Activated CD4-positive, alpha-beta memory T cell treated with anti-CD3 and anti-CD28 coated beads, Interleukin-2, amount 10 ng/mL, durations not matched to agents 7 days and 5 days (primary cell): ENCODE results near the gene C14orf119. TPM values are rescaled to one million over a fixed set of nuclear protein-coding genes. Genes with fewer than 3 reads are reported as not detected.

Source experiments
- CTCF ChIA-PET: fragments of 350-600 bp; sonication (Branson Sonifier 250); formaldehyde crosslinking; loops from one replicate; lab custom pipeline; 2021; ENCODE audit warnings: antibody characterized with exemption, inconsistent platforms; lab: Charles Lee
- POLR2A ChIA-PET: fragments of 350-600 bp; sonication (Branson Sonifier 250); formaldehyde crosslinking; loops from one replicate; lab custom pipeline; 2021; ENCODE audit warnings: antibody characterized with exemption; lab: Charles Lee
- DNase-seq: peaks from one replicate; pipeline ENCODE4 v3.0.0-alpha.2; 2020
- H3K27ac Mint-ChIP-seq: one replicate; pipeline ENCODE4 v1.8.0; 2021; ENCODE audit warnings: mild to moderate bottlenecking, mixed read lengths
- H3K27me3 Mint-ChIP-seq: one replicate; pipeline ENCODE4 v1.8.0; 2021; ENCODE audit warnings: mixed read lengths
- H3K36me3 Mint-ChIP-seq: one replicate; pipeline ENCODE4 v1.8.0; 2021; ENCODE audit warnings: low read depth, mixed read lengths
- H3K4me1 Mint-ChIP-seq: one replicate; pipeline ENCODE4 v1.8.0; 2021; ENCODE audit warnings: mixed read lengths
- H3K4me3 Mint-ChIP-seq: one replicate; pipeline ENCODE4 v1.8.0; 2021; ENCODE audit warnings: mild to moderate bottlenecking, mixed read lengths
- H3K9me3 Mint-ChIP-seq: one replicate; pipeline ENCODE4 v1.8.0; 2021; ENCODE audit warnings: mixed read lengths
- total RNA-seq, 2 experiments: library from RNA; stranded (reverse); gene quantifications; one replicate each; pipeline ENCODE4 v1.2.3, GENCODE V29; 2021

The C14orf119 gene
- total RNA-seq, 2 experiments from 2014 or later = 49.2 to 55.5 TPM

DNA sequence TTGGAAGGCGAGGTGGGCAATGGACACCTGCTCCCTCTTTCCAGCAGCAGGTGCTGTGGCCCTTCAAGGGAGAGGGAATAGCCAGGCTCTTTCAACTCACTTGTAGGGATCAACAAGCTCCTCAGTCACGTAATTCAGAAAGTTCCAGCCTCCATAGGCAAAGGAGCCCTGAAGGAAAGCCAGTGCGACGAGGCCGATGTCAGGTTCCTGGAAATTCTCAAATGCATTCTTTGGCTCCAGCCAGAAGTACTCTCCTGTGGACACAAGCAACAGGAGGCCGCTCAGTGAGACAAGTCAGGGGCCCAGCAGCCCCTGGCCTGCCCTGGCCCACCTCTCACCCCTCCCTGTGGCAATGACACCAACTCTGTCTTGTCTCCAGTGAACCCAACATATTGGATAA, 45.1 kb downstream of the C14orf119 start:
- H3K27me3 Mint-ChIP-seq = peaks cover 4% of the 10 kb centered on the region
- ChIA-PET POLR2A (no interaction called here), CTCF (interaction anchor here (0.5 to 3.3 kb wide), 3 partner anchors 16 to 201 kb away, joined by 3 to 10 read pairs (median 4); no protein-coding TSS in a partner anchor)
- H3K4me3 Mint-ChIP-seq = no peak overlapping the region
- H3K9me3 Mint-ChIP-seq = no peaks in the 10 kb centered on the region
- H3K4me1 Mint-ChIP-seq = no peaks in the 10 kb centered on the region
- no peaks in the 10 kb centered on the region for H3K36me3 Mint-ChIP-seq
- no peak for DNase-seq
- H3K27ac Mint-ChIP-seq = no peak overlapping the region

DNA sequence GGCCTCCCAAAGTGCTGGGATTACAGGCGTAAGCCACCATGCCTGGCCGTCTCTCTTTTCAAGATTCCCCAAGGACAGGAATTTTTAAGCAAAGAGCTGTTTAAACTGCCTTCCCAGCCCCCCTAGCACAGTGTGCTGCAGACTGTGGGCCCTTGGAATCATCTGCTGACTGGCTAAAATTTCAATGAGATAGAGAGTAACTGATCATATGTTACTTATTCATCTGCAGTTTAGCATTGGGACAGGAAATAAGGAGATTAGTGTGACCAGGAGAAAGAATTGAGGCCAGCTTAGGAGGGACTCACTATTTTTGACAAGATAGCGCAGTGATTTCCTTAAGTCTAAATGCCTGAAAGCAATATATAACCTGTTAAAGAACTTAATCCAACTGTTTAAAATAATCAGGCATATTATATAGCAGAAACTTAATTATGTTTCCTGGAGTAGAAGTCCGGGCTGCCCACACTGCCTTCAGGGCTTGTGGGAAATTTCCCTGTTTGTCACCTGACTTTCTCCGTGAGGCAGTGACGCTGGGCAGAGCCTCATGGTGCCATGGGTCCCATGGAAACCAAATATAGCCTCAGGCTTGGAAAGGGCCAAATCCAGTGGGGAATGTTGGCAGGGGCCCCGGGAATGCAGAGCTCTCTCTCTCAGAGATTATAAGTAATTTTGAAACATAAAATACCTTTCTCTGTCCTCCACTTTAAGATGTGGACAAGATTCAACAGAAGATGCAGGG, 46.6 kb downstream of the C14orf119 start:
- H3K9me3 Mint-ChIP-seq = no peaks in the 10 kb centered on the region
- peaks cover 4% of the 10 kb centered on the region for H3K27me3 Mint-ChIP-seq
- CTCF ChIA-PET = interaction anchor here (3.3 kb wide), 1 partner anchor 22 kb away, joined by 10 read pairs; no protein-coding TSS in a partner anchor
- H3K4me1 Mint-ChIP-seq = peaks cover 4% of the 10 kb centered on the region
- DNase-seq = no peak
- no peaks in the 10 kb centered on the region for H3K36me3 Mint-ChIP-seq
- no peak overlapping the region for H3K27ac Mint-ChIP-seq
- H3K4me3 Mint-ChIP-seq = no peak overlapping the region
- POLR2A ChIA-PET = no interaction called here

DNA sequence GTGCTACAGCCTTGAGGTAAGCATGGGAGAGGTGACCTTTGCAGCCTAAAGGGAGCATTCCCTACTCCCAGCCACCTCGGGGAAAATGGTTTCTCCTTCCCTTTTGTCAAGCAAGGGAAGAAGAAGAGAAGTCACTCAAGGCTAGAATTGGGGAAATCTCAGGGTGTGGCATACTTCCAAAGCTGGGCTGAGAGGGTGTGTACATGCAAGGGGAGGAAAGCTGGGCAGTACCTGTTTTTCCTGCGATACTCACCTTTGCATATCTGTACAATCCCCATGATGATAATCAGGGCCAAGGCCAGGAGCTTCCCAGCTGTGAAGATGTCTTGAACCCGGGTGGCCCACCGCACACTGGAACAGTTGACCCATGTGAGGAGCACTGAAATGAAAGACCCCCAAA, 47.5 kb downstream of the C14orf119 start:
- CTCF ChIA-PET = interaction anchor here (3.3 kb wide), 1 partner anchor 23 kb away, joined by 10 read pairs; no protein-coding TSS in a partner anchor
- H3K27ac Mint-ChIP-seq = no peak overlapping the region
- peaks cover 8% of the 10 kb centered on the region for H3K27me3 Mint-ChIP-seq
- no peaks in the 10 kb centered on the region for H3K36me3 Mint-ChIP-seq
- no peak for DNase-seq
- H3K4me3 Mint-ChIP-seq = no peak overlapping the region
- peaks cover 6% of the 10 kb centered on the region for H3K4me1 Mint-ChIP-seq
- H3K9me3 Mint-ChIP-seq = no peaks in the 10 kb centered on the region
- POLR2A ChIA-PET = interaction anchor here (1.1 kb wide), 1 partner anchor 23 kb away, joined by 3 read pairs; no protein-coding TSS in a partner anchor

DNA sequence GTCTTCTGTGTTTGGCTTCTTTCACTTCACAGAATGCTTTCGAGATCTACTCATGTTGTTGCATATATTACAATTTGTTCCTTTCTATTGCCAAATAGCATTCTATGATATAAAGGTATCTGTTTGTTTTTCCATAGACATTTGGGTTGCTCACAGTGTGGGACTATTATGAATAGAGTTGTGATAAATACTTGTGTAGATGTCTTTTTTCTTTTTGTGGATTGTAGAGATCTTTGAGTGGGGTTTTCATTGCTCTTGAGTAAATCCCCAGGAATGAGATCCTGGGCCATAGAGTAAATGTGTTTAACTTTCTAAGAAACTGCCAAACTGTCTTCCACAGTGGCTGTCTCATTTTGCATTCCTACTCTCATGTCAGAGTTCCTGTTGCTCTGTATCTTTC, 48.6 kb downstream of the C14orf119 start:
- DNase-seq = no peak
- peaks cover 8% of the 10 kb centered on the region for H3K27me3 Mint-ChIP-seq
- H3K4me1 Mint-ChIP-seq = peaks cover 6% of the 10 kb centered on the region
- POLR2A ChIA-PET = interaction anchor here (1.1 kb wide), 1 partner anchor 24 kb away, joined by 3 read pairs; no protein-coding TSS in a partner anchor
- H3K27ac Mint-ChIP-seq = no peak overlapping the region
- CTCF ChIA-PET = interaction anchor here (0.6 to 3.3 kb wide), 2 partner anchors 23 to 24 kb away, joined by 4 to 10 read pairs; no protein-coding TSS in a partner anchor
- H3K9me3 Mint-ChIP-seq = no peaks in the 10 kb centered on the region
- H3K36me3 Mint-ChIP-seq = no peaks in the 10 kb centered on the region
- no peak overlapping the region for H3K4me3 Mint-ChIP-seq

DNA sequence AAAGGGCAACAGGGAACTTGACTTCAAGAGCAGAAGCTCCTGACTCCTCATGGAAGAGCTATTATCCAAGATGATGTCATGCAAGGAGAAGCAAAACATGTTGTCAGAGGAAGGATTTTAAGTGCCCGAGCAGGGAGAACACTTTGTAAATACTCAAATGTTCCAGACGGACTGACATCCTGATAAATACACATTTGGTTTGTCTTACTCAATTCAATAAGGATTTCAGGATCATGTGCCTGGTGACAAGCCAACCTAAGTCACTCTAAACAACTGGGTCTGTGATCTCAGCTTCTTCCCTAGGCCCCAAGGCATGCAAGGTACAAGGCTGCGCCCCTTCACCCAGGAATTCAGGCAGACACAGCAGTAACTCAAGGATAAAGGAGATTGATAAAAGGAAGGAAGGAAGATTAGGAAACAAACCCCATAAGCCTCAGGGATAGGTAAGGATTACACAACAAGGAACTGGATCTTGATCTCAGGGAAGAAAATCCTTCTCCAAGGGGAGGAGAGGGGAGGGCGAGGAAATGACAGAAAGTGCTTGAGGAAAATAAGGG, 50.6 kb downstream of the C14orf119 start:
- no peak overlapping the region for H3K27ac Mint-ChIP-seq
- peaks cover 12% of the 10 kb centered on the region for H3K27me3 Mint-ChIP-seq
- DNase-seq = no peak
- no peaks in the 10 kb centered on the region for H3K36me3 Mint-ChIP-seq
- H3K4me3 Mint-ChIP-seq = no peak overlapping the region
- CTCF ChIA-PET = interaction anchor here (1.0 to 1.5 kb wide), 2 partner anchors 25 to 31 kb away, joined by 3 read pairs; no protein-coding TSS in a partner anchor
- no peaks in the 10 kb centered on the region for H3K9me3 Mint-ChIP-seq
- peaks cover 6% of the 10 kb centered on the region for H3K4me1 Mint-ChIP-seq
- POLR2A ChIA-PET = no interaction called here

DNA sequence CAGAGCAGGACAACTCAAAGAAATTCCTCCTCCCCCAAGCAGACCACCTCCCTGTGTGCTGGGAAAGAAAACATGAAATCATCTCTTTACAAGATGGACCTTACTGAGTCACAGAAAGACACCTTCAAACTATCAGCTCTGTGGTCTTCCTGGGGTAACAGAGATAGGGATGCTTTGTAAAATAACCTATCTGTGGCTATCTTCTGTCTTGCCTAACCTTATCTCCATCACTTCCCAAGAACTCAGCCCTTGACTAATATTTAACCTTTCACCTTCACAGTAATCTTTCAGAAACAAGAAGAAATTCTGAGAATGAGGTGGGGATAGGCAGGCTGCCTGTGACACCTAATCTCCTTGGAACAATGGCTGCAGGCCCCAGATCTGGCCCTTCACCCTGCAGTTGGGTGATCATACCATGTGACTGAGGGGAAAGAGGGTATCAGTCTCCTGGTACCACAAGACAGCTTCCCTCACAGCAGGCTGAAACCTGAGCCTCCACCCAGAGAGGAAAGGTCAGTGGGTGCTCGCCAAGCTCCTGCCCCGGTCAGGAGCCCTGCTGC, 51.1 kb downstream of the C14orf119 start:
- Mint-ChIP-seq H3K27me3 (peaks cover 12% of the 10 kb centered on the region), H3K4me3 (no peak overlapping the region), H3K9me3 (no peaks in the 10 kb centered on the region), H3K27ac (no peak overlapping the region), H3K4me1 (peaks cover 6% of the 10 kb centered on the region), H3K36me3 (no peaks in the 10 kb centered on the region)
- CTCF ChIA-PET = interaction anchor here (1.0 to 1.5 kb wide), 2 partner anchors 26 to 30 kb away, joined by 3 read pairs; no protein-coding TSS in a partner anchor
- POLR2A ChIA-PET = no interaction called here
- DNase-seq = no peak

DNA sequence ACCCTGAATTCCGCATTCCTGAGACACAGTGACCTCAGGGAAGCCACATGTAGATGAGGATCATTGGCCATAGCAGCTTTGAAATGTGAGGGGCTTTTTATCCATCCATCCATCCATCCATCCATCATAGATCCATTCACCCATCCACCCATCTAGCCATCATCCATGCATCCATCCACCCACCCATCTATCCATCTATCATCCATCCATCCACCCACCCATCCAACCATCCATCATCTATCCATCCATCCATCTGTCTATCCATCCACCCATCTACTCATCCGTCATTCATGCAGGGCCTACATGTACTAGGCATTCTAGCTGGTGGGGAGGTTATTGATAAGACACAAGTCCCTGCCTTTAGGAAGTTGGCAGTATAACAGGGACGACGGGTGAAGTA, 51.7 kb downstream of the C14orf119 start:
- POLR2A ChIA-PET = no interaction called here
- DNase-seq = no peak
- Mint-ChIP-seq H3K27me3 (peaks cover 12% of the 10 kb centered on the region), H3K36me3 (no peaks in the 10 kb centered on the region), H3K9me3 (no peaks in the 10 kb centered on the region), H3K4me3 (no peak overlapping the region), H3K27ac (no peak overlapping the region), H3K4me1 (peaks cover 6% of the 10 kb centered on the region)
- CTCF ChIA-PET = no interaction called here

DNA sequence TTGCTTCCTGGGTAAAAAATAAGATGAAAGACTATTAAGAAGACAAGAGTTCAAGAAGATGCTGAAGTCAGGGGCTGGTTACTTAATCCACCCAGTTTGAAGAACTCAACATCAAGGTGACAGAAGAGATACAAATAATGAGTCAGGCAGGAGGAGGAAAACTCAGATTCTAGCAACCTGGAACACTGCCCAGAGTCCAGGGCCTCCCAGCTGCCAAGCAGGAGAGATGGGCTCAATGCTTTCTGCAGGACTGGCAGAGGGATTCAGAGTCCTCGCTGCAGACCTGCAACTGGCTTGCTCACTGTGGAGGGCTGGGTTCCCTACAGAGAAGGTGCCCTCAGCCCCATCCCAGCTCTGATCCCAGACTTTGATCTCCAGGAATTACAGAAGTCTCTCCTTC, 52.4 kb downstream of the C14orf119 start:
- no peak overlapping the region for H3K27ac Mint-ChIP-seq
- CTCF ChIA-PET = no interaction called here
- POLR2A ChIA-PET = no interaction called here

DNA sequence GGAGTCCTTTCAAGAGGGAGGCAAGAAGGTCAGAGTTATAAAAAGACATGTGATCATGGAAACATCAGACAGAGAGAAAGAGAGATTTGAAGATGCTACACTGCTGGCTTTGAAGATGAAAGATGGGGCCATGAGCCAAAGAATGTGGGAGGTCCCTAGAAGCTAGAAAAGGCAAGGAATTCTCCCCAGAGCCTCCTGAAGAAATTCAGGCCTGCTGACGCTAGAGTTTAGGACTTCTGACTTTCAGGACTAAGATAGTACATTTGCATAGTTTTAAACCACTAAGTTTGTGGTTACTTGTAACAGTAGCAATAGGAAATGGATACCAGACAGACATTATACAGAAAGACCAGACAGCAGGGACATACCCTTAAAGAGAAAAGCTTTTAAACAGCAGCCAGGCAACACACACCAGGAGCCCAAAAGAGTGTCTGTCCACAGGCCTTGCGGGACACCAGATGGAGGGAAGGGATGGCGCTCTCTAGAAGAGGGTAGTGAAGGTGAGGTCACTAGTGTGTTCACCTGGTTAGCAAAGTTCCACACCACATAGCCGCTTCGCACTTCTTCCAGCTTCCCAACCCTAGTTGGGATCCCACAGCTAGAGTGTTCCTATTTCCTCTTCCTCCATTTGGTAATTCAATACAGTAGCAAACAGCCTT, 53.4 kb downstream of the C14orf119 start:
- Mint-ChIP-seq H3K27me3 (peaks cover 12% of the 10 kb centered on the region), H3K27ac (no peak overlapping the region), H3K9me3 (no peaks in the 10 kb centered on the region), H3K36me3 (no peaks in the 10 kb centered on the region), H3K4me3 (no peak overlapping the region), H3K4me1 (peaks cover 7% of the 10 kb centered on the region)
- ChIA-PET CTCF (interaction anchor here (0.9 kb wide), 1 partner anchor 28 kb away, joined by 3 read pairs; no protein-coding TSS in a partner anchor), POLR2A (no interaction called here)
- no peak for DNase-seq

More for the DNA sequence above, 52.4 kb downstream of the C14orf119 start:
- no peaks in the 10 kb centered on the region for H3K9me3 Mint-ChIP-seq
- H3K27me3 Mint-ChIP-seq = peaks cover 10% of the 10 kb centered on the region
- peaks cover 6% of the 10 kb centered on the region for H3K4me1 Mint-ChIP-seq
- H3K36me3 Mint-ChIP-seq = no peaks in the 10 kb centered on the region
- no peak overlapping the region for H3K4me3 Mint-ChIP-seq
- DNase-seq = no peak

DNA sequence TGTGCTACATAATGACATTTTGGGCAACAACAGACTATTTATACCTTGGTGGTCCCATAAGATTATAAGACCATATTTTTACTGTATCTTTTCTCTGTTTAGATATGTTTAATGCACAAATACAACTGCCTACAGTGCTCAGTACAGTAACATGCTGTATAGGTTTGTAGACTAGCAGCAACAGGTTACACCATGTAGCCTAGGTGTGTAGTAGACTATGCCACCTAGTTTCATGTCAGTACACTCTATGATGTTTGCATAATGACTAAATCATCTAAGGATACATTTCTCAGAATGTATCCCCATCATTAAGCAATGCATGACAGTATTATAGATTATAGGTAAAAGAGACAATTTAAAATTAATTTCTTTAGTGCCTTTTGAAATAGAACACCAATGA, 54.4 kb downstream of the C14orf119 start:
- Mint-ChIP-seq H3K4me3 (no peak overlapping the region), H3K4me1 (peaks cover 8% of the 10 kb centered on the region), H3K27me3 (peaks cover 11% of the 10 kb centered on the region), H3K36me3 (no peaks in the 10 kb centered on the region), H3K27ac (no peak overlapping the region), H3K9me3 (no peaks in the 10 kb centered on the region)
- no peak for DNase-seq
- POLR2A ChIA-PET = interaction anchor here (0.6 kb wide), 1 partner anchor 29 kb away, joined by 3 read pairs; no protein-coding TSS in a partner anchor
- CTCF ChIA-PET = interaction anchor here (0.9 kb wide), 1 partner anchor 29 kb away, joined by 3 read pairs; no protein-coding TSS in a partner anchor
